GM04503 (cell line): ENCODE measurements around the gene INPP4A.
A peak's percentile ranks its signal among the peaks of the same experiment; 100 is the strongest.

Experiments
- DNase-seq: peaks from one replicate; pipeline ENCODE4 v3.0.0-alpha.2; 2012; ENCODE audit warnings: low read depth

INPP4A gene

DNA sequence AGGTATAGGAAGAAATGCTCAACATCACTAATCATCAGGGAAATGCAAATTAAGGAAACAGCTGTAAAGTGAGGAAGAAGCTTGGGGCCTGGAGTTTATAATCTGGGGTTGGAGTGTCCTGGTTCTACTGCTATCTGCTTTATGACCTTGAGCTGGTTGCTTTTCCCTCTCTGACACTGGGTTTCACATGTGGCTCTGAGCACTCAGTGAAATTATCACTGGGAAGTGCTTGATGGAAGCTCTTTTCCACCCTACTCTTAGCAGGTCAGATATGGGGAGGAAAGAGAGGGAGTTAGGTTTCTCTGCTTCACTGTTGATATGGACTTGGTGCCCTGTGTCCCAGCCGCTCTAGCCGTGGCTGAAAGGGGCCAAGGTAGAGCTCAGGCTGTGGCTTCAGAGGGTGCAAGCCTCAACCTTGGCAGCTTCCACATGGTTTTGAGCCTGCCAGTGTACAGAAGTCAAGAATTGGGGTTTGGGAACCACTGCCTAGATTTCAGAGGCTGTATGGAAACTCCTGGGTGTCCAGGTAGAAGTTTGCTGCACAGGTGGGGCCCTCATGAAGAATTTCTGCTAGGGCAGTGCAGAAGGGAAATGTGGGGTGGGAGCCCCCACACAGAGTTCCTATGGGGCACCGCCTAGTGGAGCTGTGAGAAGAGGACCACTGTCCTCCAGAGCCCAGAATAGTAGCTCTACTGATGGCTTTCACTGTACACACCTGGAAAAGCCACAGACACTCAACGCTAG, 52.3 kb downstream of the INPP4A start:
- no peak for DNase-seq

- no peak for DNase-seq
Observed at GRCh38 chr2:98498703-98499440, 54.2 kb downstream of the INPP4A start.

GRCh38 chr2:98500561-98500960, 55.9 kb downstream of the INPP4A start:
- DNase-seq, result no peak

GRCh38 chr2:98501223-98501622, 56.6 kb downstream of the INPP4A start:
- no peak for DNase-seq

- no peak for DNase-seq
Observed at GRCh38 chr2:98501876-98502275, 57.2 kb downstream of the INPP4A start.

DNA sequence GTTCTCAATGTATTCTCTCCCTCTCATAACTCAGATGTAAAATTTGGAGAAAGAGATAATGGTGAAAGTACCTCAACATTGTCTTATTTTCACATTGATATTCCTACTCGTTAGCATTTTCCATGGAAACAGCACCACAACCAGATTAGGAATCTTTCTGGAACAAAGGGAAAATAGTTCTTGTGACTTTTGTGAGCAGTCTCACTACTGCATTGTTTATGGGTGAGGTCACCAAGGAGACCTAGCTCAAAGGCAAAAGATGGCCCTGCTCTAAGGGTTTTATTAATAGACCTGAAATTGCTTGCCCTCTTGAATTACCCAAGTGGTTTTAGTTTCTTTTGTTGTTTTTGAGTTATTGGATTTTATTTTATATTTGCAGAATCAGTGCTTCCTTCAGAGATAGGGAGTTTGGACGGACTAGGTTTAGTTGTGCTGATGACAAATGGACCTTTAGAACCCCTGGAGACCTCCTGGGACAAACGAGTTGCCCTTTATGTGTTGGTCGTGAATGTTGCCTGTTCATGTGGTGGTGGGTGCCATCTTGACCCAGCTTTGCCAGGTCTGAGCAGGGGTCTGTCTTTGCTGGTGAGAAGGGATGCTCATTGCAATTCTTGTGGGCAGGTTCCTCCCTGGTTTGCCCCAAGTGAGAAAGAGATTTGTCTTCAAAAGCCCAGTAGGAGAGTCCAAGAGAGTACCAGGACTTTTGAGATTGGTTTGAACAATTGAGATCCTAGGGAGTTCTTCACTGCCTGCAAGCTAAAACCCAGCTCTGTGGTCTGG, 58.1 kb downstream of the INPP4A start:
- DNase-seq, result peak; percentile 69

DNA sequence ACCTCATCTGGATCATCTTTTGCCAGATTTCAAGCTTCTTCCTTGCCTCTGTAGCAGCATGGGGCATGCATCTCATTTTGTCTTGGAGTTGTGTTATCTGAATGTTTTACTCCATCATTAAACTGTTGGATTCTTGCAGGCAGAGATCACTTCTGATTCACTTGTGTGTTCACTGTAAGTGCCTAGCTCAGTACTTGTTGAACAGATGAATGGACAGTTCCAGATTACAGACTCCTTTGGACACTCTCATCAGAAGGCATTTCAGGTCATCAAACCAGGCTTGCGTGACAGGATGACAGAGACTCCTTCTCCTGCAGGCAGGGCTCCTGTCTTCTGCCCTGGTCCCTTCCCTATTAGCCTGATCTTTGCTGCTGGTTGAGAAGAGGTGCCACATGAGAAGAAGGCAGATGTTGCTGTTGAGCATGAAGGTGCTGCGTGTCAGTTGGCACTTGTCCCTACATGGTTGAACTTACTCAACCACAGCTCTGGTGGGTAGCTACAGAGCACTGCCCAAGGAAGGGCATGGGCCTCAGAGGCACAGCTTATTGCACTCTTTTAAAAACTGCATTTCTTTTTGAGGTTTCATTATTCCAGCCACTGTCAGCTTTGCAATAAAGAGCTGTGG, 58.9 kb downstream of the INPP4A start:
- DNase-seq, result no peak

DNA sequence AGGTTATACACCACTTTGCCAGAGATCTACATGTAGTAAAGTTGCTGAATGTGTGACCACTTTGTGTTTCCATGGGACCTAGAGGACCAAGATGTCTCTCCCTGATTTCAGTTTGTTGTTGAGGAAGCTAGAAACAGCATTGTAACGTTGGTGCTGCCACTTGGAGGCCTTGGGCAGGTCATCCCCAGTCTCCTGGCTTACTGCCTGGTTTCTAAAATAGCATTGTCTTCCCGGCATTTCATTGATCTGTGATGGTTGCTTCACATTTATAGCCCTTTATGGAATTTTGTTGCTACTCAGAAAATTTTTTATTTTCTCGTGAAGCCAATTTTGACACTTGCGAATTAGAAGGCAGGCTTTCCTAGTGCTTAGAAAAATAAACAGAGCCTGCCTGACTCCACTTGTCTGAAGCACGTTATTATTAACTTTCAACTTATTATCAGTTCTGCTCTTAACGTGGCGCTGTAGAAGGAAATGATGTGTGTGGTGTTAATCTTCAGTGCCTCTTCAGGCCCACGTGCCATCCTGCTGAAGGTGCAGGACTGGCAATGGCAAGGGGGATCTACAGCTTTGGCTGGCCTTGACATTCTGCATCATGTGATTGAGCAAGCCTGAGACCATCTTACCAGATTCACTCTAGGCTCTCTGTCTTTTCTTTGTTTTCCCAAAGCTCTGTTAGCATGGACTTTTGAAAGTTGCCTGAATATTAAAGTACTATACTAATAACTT, 59.9 kb downstream of the INPP4A start:
- no peak for DNase-seq

- DNase-seq, result no peak
Observed at GRCh38 chr2:98505311-98505808, 60.7 kb downstream of the INPP4A start.

DNA sequence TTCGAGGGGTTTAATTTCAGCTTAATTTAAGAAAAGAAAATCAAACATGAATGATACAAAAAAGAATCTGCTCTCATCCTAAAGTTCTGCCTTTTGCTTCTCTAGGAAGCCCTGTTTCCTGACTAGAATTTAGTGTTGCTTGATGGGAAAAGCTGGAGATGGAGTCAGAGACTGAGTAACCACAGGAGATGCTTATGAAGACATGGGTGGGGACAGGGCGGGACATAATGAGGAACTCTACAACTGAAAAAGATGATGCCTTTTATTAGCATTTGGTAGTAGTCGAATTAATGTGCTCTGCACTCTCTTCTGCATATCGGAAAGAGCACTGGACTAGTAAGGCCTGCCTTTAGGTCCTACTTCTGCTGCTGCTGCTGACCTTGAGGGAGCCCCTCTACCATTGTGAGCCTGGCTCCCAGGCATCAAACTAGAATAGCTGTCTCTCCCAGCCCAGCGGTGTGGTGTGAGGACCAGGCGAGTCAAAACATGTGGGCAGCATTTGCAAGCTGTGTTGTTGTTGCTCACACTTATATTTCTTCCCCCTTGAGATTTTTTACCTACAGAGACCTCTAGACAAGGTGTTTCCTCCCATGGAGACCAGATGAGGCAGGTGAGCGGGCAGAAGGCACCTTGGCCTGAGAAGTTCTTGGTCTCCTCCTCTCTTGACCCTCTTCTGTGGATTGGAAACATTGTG, 61.5 kb downstream of the INPP4A start:
- DNase-seq, result no peak

DNA sequence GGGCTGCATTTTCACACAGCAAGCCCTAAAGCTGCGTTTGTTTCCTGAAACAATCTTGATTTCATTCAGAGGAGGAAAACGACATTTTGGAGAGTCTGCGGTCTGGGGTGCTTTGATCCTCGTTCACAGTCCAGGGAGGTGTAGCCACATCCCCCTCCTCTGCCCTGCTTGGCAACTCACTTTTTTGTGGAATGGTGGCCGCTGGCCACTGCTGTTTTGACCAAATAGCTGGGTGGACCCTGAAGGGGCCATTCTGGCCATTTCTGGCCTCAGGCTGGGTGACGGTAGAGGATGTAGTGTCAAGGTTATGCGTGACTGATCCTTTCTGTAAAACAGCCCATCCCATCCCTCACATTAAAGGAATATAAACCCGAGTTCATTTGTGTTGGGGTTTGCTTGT, 62.2 kb downstream of the INPP4A start:
- no peak for DNase-seq

GRCh38 chr2:98507461-98507860, 62.8 kb downstream of the INPP4A start:
- DNase-seq, result no peak

DNA sequence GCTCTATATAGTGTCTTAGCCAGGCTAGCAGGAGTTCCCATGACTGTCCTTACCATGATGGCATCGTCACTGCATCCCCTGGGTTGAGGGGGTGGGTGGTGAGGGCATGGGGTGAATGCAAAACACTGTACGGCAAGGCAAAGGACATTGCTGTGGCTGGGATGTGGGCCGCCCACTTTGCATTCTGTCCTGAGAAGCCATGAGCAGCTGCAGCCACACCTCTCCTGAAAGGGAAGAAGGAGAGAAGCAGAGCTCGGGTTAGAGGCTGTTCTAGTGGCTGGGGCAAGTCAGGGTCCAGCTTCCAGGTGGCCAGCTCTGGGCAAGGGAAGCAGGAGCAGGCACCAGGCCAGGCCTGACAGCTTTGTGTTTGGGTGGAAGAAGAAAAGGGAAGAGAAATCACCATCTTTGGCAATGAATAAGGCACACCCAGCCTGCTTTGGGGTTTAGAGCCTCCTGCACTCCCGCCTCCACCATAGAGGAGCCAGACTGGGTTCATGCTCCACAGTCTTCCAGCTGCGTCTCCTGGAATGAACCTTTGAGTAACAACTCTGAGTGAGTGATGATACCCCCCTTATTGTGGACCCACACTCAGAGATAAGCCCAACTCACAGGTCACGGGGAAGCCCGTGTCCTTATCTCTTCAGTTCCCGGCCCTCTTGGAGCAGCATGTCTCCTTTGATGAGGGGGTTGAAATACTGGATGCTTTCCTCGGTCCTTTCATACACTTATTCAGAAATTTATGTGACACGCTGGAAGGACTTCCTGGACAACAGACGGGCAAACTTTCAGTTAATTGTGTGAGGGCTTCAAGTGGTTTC, 63.4 kb downstream of the INPP4A start:
- DNase-seq, result no peak

DNA sequence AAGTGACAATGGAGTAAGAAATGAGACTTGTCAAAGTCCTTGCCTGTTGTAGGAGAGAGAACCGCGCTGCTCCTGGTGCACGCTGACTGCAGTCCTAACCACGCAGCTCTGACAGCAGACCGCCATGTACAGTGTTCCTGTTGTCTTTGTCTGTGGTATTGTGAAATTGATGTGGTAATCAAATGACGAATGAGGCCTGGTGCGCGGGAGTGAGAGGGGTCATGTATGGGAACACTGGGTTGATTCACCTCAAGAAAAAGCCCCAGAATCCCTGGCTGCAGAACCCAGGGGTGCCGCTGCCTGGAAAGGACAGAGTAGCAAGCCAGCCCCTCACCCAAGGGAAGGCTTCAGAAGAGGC, 64.0 kb downstream of the INPP4A start:
- DNase-seq, result no peak

- DNase-seq, result no peak
Observed at GRCh38 chr2:98509542-98510321, 65.1 kb downstream of the INPP4A start.

GRCh38 chr2:98510322-98510662, 65.6 kb downstream of the INPP4A start:
- DNase-seq, result no peak

DNA sequence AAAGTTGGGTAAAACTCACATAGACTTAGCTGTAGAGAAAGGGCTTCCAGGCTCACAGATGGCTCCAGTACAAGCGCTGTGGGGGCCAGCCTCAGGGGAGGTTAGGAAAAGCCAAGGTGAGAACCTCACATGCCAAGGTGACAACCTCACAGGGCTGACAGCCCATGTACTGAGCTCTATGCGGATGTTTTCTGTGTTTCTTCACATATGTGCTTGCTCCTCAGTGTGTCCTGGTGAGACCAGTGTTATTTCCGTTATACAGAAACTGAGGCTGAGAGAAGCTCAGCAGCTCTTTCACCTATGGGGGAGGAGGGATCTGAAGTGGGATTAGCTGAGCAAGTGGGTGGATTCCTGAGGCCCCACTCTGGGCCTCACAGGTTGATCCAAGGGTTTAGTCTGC, 67.3 kb downstream of the INPP4A start:
- DNase-seq, result no peak

- no peak for DNase-seq
Observed at GRCh38 chr2:98512699-98513098, 68.0 kb downstream of the INPP4A start.

- no peak for DNase-seq
Observed at GRCh38 chr2:98514096-98514639, 69.5 kb downstream of the INPP4A start.
